ENCODE results near the gene ADARB2.

ADARB2 gene

DNA sequence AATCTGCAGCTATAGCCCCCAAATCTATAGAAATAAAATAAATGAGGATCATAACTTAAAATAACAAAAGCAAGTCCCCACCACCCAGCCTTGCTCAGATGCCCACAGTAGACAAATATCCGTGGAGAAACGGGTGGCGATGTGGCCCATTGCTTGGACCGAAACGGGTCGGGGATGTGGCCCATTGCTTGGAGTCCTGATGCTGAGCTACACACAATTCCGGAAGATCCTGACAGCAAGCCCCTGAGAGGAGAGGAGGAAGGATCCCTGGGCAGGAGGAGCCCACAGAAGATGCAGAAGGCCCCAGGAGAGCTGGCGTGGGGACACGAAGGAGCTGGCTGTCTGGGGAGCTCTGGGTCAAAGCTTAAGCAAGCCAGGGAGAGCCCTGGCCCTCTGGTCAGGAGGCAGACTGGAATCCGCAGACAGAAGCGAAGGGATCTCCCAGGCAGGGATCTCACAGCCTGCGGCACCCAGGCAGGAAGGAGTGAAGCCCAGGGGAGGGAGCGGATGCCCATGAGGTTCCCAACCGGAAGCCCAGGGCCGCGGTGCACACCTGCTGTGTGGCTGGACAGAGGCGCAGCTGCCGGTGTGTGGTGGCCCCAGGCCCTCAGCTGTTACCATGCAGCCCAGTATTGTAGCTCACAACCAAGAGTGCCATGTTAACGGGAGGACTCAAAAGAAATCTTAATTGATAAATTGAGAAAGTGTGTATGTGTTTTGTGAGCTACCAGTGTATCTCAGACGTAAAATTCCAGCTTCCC lies 138.8 kb downstream of the ADARB2 start:
- POLR2A ChIA-PET: no interaction called here

DNA sequence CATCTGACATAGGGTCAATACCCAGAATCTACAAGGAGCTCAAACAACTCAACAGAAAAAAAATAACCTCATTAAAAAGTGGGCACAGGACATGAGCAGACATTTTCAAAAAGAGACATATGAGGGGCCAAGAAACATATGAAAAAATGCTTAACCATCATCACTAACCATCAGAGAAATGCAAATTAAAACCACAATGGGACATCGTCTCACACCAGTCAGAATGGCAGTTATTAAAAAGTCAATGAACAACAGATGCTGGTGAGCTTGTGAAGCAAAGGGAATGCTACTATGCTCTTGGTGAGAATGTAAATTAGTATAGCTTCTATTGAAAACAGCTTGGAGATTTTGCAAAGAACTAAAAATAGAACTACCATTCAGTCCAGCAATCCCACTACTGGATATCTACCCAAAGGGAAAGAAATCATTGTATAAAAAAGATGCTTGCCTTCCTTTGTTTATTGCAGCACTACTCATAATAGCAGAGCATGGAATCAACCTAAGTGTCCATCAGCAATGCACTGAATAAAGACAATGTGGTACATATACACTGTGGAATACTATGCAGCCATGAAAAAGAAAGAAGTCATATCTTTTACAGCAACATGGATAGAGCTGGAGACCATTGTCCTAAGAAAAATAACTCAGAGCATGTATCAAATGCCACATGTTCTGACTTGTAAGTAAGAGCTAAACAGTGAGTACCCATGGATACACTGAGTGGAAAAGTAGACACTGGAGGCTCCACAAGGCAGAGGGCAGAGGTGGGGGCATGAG lies 139.8 kb downstream of the ADARB2 start:
- POLR2A ChIA-PET: no interaction called here
- no peak for TF ChIP-seq SUZ12 (IDR thresholded peaks at IDR 0.05)
- no peak for TF ChIP-seq LEF1 (IDR thresholded peaks at IDR 0.05; ENCODE audit: borderline replicate concordance)
- no peak for TF ChIP-seq BHLHE40 (IDR thresholded peaks at IDR 0.05; ENCODE audit: borderline replicate concordance)
- no peak for TF ChIP-seq CTBP1 (IDR thresholded peaks at IDR 0.05; ENCODE audit: borderline replicate concordance)
- no peak for TF ChIP-seq FOXA1 (IDR thresholded peaks at IDR 0.05)
- no peak for TF ChIP-seq SP1 (IDR thresholded peaks at IDR 0.05)
- TF ChIP-seq NFRKB (IDR thresholded peaks at IDR 0.05): no peak
- no peak for TF ChIP-seq HDGF (IDR thresholded peaks at IDR 0.05; ENCODE audit: borderline replicate concordance)
- no peak for TF ChIP-seq ZNF384 (IDR thresholded peaks at IDR 0.05)
- no peak for TF ChIP-seq FOXK2 (IDR thresholded peaks at IDR 0.05)
- TF ChIP-seq ARNT (IDR thresholded peaks at IDR 0.05): no peak
- no peak for DNase-seq (ENCODE audit: extremely low spot score)
- CTCF ChIA-PET: interaction anchor here (0.6 to 1.2 kb wide), 2 partner anchors 9 to 506 kb away, joined by 3 to 4 read pairs; no protein-coding TSS in a partner anchor

More for the DNA sequence above, 138.8 kb downstream of the ADARB2 start:
- no peak for DNase-seq (ENCODE audit: extremely low spot score)
- CTCF ChIA-PET: no interaction called here
- TF ChIP-seq SP1 (IDR thresholded peaks at IDR 0.05) (no peak), NFRKB (IDR thresholded peaks at IDR 0.05) (no peak), CTBP1 (IDR thresholded peaks at IDR 0.05; ENCODE audit: borderline replicate concordance) (no peak), FOXA1 (IDR thresholded peaks at IDR 0.05) (no peak), LEF1 (IDR thresholded peaks at IDR 0.05; ENCODE audit: borderline replicate concordance) (no peak), FOXK2 (IDR thresholded peaks at IDR 0.05) (no peak), HDGF (IDR thresholded peaks at IDR 0.05; ENCODE audit: borderline replicate concordance) (no peak), SUZ12 (IDR thresholded peaks at IDR 0.05) (no peak), BHLHE40 (IDR thresholded peaks at IDR 0.05; ENCODE audit: borderline replicate concordance) (no peak), TARDBP (IDR thresholded peaks at IDR 0.05) (no peak), FOXM1 (IDR thresholded peaks at IDR 0.05; ENCODE audit: borderline replicate concordance) (no peak), ARNT (IDR thresholded peaks at IDR 0.05) (no peak), ZNF384 (IDR thresholded peaks at IDR 0.05) (no peak), L3MBTL2 (conservative IDR thresholded peaks at IDR 0.05) (no peak), ELF4 (IDR thresholded peaks at IDR 0.05) (no peak)
- TF ChIP-seq, protein P1, sequence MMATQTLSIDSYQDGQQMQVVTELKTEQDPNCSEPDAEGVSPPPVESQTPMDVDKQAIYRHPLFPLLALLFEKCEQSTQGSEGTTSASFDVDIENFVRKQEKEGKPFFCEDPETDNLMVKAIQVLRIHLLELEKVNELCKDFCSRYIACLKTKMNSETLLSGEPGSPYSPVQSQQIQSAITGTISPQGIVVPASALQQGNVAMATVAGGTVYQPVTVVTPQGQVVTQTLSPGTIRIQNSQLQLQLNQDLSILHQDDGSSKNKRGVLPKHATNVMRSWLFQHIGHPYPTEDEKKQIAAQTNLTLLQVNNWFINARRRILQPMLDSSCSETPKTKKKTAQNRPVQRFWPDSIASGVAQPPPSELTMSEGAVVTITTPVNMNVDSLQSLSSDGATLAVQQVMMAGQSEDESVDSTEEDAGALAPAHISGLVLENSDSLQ (IDR thresholded peaks at IDR 0.05): no peak

DNA sequence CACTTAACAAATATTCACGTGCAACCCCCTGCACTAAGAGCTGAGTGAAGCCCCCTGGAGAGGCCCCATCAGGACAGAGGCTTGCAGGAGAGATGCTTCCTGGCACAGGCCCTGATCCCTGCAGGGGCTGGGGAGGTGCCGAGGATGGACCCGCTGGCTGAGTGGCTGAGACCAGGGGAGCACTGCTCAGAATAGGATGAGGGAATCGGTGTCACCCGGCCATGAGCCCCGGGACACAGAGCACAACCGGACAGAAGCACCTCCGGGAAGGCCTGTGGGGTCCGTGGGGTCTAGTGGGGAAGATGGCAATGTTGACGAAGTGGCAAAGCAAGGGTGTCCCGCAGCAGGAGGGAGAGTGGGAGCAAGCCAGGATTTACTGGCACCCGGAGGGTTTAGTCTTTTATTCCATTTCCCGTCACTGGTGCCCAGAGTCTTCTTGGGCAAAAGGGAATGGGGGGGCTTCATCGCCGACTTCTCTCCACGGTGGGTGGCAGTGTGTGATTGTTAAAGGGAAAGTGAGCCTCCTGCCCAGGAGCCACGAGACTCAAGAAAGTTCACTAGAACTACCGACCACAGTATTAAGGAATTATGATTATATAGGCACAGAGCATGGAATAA lies 140.7 kb downstream of the ADARB2 start:
- DNase-seq (ENCODE audit: extremely low spot score): no peak
- ChIA-PET POLR2A (no interaction called here), CTCF (interaction anchor here (0.6 to 1.2 kb wide), 2 partner anchors 8 to 505 kb away, joined by 3 to 4 read pairs; no protein-coding TSS in a partner anchor)
- TF ChIP-seq ARNT (IDR thresholded peaks at IDR 0.05): no peak
- TF ChIP-seq ELF4 (IDR thresholded peaks at IDR 0.05): no peak
- no peak for TF ChIP-seq LEF1 (IDR thresholded peaks at IDR 0.05; ENCODE audit: borderline replicate concordance)
- TF ChIP-seq FOXA1 (IDR thresholded peaks at IDR 0.05): no peak
- no peak for TF ChIP-seq ZNF384 (IDR thresholded peaks at IDR 0.05)
- TF ChIP-seq, protein P1 (IDR thresholded peaks at IDR 0.05): no peak
- TF ChIP-seq HDGF (IDR thresholded peaks at IDR 0.05; ENCODE audit: borderline replicate concordance): no peak
- no peak for TF ChIP-seq TARDBP (IDR thresholded peaks at IDR 0.05)
- no peak for TF ChIP-seq SUZ12 (IDR thresholded peaks at IDR 0.05)
- TF ChIP-seq NFRKB (IDR thresholded peaks at IDR 0.05): no peak

DNA sequence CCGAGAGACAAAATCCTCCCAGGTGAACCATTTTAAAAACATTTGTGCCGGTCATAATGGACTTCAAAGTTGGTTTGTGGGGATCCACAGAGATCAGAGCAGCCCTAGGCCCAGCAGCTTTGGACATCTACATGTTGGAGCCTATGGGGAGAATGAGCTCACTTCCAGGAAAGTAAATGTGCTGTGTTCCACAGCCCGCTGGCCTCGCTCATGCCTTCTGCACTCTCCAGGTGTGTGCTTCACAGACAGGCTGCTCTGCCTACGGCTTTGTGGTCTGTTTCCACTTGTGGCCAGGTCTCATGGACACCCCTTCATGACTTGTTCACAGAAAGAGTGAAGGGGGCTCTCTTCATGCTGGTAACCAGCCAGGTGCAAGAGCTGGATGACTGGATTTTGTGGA lies 141.6 kb downstream of the ADARB2 start:
- ChIA-PET POLR2A (no interaction called here), CTCF (no interaction called here)
- TF ChIP-seq ZNF384 (IDR thresholded peaks at IDR 0.05): no peak
- no peak for TF ChIP-seq ARNT (IDR thresholded peaks at IDR 0.05)
- no peak for TF ChIP-seq ELF4 (IDR thresholded peaks at IDR 0.05)
- no peak for TF ChIP-seq HDGF (IDR thresholded peaks at IDR 0.05; ENCODE audit: borderline replicate concordance)
- TF ChIP-seq SUZ12 (IDR thresholded peaks at IDR 0.05): no peak
- TF ChIP-seq BHLHE40 (IDR thresholded peaks at IDR 0.05; ENCODE audit: borderline replicate concordance): no peak
- TF ChIP-seq FOXA1 (IDR thresholded peaks at IDR 0.05): no peak
- no peak for TF ChIP-seq LEF1 (IDR thresholded peaks at IDR 0.05; ENCODE audit: borderline replicate concordance)
- no peak for TF ChIP-seq L3MBTL2 (conservative IDR thresholded peaks at IDR 0.05)
- no peak for TF ChIP-seq NFRKB (IDR thresholded peaks at IDR 0.05)
- no peak for TF ChIP-seq SP1 (IDR thresholded peaks at IDR 0.05)
- no peak for TF ChIP-seq FOXM1 (IDR thresholded peaks at IDR 0.05; ENCODE audit: borderline replicate concordance)
- TF ChIP-seq FOXK2 (IDR thresholded peaks at IDR 0.05): no peak
- no peak for TF ChIP-seq CTBP1 (IDR thresholded peaks at IDR 0.05; ENCODE audit: borderline replicate concordance)
- TF ChIP-seq, protein P1 (IDR thresholded peaks at IDR 0.05): no peak
- no peak for TF ChIP-seq TARDBP (IDR thresholded peaks at IDR 0.05)
- DNase-seq (ENCODE audit: extremely low spot score): no peak

DNA sequence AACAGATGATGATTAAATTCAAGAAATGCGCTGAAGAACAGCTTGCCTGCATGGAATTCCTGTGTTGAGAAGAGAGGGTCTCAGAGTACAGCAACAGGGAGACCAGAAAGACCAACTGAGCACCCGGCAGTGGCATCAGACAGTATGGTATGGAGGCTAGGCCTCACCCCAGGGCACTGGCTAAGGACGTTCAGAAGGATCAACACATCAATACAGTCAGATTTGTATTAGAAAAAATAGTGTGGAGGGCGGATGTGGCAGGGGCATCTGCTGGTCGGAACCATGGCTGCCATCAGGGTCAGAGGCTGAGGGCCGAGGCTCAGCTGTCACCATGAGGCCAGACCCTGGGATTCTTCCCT lies 142.1 kb downstream of the ADARB2 start:
- DNase-seq (ENCODE audit: extremely low spot score): no peak
- POLR2A ChIA-PET: no interaction called here
- TF ChIP-seq ZNF384 (IDR thresholded peaks at IDR 0.05) (no peak), BHLHE40 (IDR thresholded peaks at IDR 0.05; ENCODE audit: borderline replicate concordance) (no peak)
- CTCF ChIA-PET: no interaction called here

Measured in HEK293T (cell line).